Chondrocyte (in vitro differentiated cells): Measurements from ENCODE around the gene WASF2. TPM values are rescaled to one million over a fixed set of nuclear protein-coding genes. Genes with fewer than 3 reads are reported as not detected.

Source experiments
- DNase-seq: peaks from one replicate; pipeline ENCODE4 v3.0.0; 2021; ENCODE audit warnings: mixed read lengths, low spot score
- H3K27ac Mint-ChIP-seq: one replicate; pipeline ENCODE4 v1.8.0; 2021; ENCODE audit warnings: mild to moderate bottlenecking, moderate library complexity, mixed read lengths; ENCODE audit not compliant: unreplicated experiment
- H3K27me3 Mint-ChIP-seq: 2 replicates; pipeline ENCODE4 v1.8.0; 2021; ENCODE audit warnings: low read depth, mixed read lengths
- H3K36me3 Mint-ChIP-seq: 2 replicates; pipeline ENCODE4 v1.8.0; 2021; ENCODE audit warnings: low read depth, mixed read lengths
- H3K4me1 Mint-ChIP-seq: 2 replicates; pipeline ENCODE4 v1.8.0; 2021; ENCODE audit warnings: low read depth, mild to moderate bottlenecking, mixed read lengths
- H3K4me3 Mint-ChIP-seq: one replicate; pipeline ENCODE4 v1.8.0; 2021; ENCODE audit warnings: mild to moderate bottlenecking, moderate library complexity, mixed read lengths; ENCODE audit not compliant: unreplicated experiment
- H3K9me3 Mint-ChIP-seq: 2 replicates; pipeline ENCODE4 v1.8.0; 2021; ENCODE audit warnings: low read depth, mixed read lengths
- CTCF ChIP-seq: fragments of 200-600 bp; sonication (generic); IDR thresholded peaks from 2 replicates; pipeline ENCODE4 v1.5.0; 2021; ENCODE audit warnings: antibody characterized with exemption, mild to moderate bottlenecking, moderate library complexity
- total RNA-seq: library from RNA; stranded (reverse); gene quantifications from 3 replicates; pipeline ENCODE4 v1.2.1, GENCODE V29; 2021

Gene WASF2
- total RNA-seq, 1 donor from 2014 or later = 128 TPM

GRCh38 chr1:27535386-27535785 is 45.4 kb upstream of the WASF2 start:
- Mint-ChIP-seq H3K36me3 (peaks cover 27% of the 10 kb centered on the region), H3K4me3 (no peak overlapping the region), H3K27me3 (no peaks in the 10 kb centered on the region), H3K27ac (peak overlapping the region; percentile 28), H3K4me1 (peaks cover 49% of the 10 kb centered on the region), H3K9me3 (no peaks in the 10 kb centered on the region)
- DNase-seq = no peak
- TF ChIP-seq CTCF = no peak

- H3K9me3 Mint-ChIP-seq = no peaks in the 10 kb centered on the region
- H3K36me3 Mint-ChIP-seq = peaks cover 26% of the 10 kb centered on the region
- peak overlapping the region; percentile 69 for H3K27ac Mint-ChIP-seq
- no peak for DNase-seq
- H3K4me3 Mint-ChIP-seq = no peak overlapping the region
- peaks cover 38% of the 10 kb centered on the region for H3K4me1 Mint-ChIP-seq
- no peaks in the 10 kb centered on the region for H3K27me3 Mint-ChIP-seq
- TF ChIP-seq CTCF = no peak
Observed at GRCh38 chr1:27531959-27532685, 42.2 kb upstream of the WASF2 start.

GRCh38 chr1:27530192-27530591 is 40.2 kb upstream of the WASF2 start:
- Mint-ChIP-seq H3K9me3 (no peaks in the 10 kb centered on the region), H3K27me3 (no peaks in the 10 kb centered on the region), H3K4me1 (peaks cover 39% of the 10 kb centered on the region), H3K4me3 (no peak overlapping the region), H3K27ac (peak overlapping the region; percentile 74), H3K36me3 (peaks cover 24% of the 10 kb centered on the region)
- DNase-seq = no peak
- no peak for TF ChIP-seq CTCF

GRCh38 chr1:27529704-27530018 is 39.7 kb upstream of the WASF2 start:
- no peak for TF ChIP-seq CTCF
- no peak for DNase-seq
- no peaks in the 10 kb centered on the region for H3K27me3 Mint-ChIP-seq
- no peaks in the 10 kb centered on the region for H3K9me3 Mint-ChIP-seq
- peaks cover 23% of the 10 kb centered on the region for H3K36me3 Mint-ChIP-seq
- peaks cover 42% of the 10 kb centered on the region for H3K4me1 Mint-ChIP-seq
- peak overlapping the region; percentile 88 for H3K27ac Mint-ChIP-seq
- no peak overlapping the region for H3K4me3 Mint-ChIP-seq

- H3K36me3 Mint-ChIP-seq = peaks cover 21% of the 10 kb centered on the region
- no peak overlapping the region for H3K4me3 Mint-ChIP-seq
- no peak for DNase-seq
- H3K27ac Mint-ChIP-seq = peak overlapping the region; percentile 88
- no peak for TF ChIP-seq CTCF
- no peaks in the 10 kb centered on the region for H3K27me3 Mint-ChIP-seq
- H3K4me1 Mint-ChIP-seq = peaks cover 48% of the 10 kb centered on the region
- H3K9me3 Mint-ChIP-seq = no peaks in the 10 kb centered on the region
Observed at GRCh38 chr1:27528818-27529703, 39.1 kb upstream of the WASF2 start.
